Esophagus mucosa (tissue), 1 donor: Measurements from ENCODE around the gene DENND5A. TPM values are rescaled to one million over a fixed set of nuclear protein-coding genes. Genes with fewer than 3 reads are reported as not detected.

ENCODE experiments used
- ATAC-seq: fragments of 200-7000 bp; cut with Tn5 transposase; one replicate; pipeline ENCODE4 v1.9.1; 2020
- total RNA-seq: library from RNA; stranded (reverse); gene quantifications from one replicate; pipeline ENCODE4 v1.2.4, GENCODE V29; 2023
- donor health status: DM: yes; HTN: yes; CAD: no.

Gene DENND5A
- total RNA-seq, 1 donor from 2014 or later: 13.2 TPM

- no peak for ATAC-seq
Measured at GRCh38 chr11:9095421-9095820, 169.7 kb downstream of the DENND5A start.

GRCh38 chr11:9094420-9094819 is 170.7 kb downstream of the DENND5A start:
- ATAC-seq: no peak

- ATAC-seq: no peak
Measured at GRCh38 chr11:9092853-9093778, 172.0 kb downstream of the DENND5A start.

- no peak for ATAC-seq
Measured at GRCh38 chr11:9092072-9092471, 173.1 kb downstream of the DENND5A start.

- ATAC-seq: peak; percentile 43
Measured at GRCh38 chr11:9091044-9091922, 173.9 kb downstream of the DENND5A start, which contains the start of gene SCUBE2. Gene SCUBE2, minus strand, starts transcription at chr11:9091599. Its CDS starts 71 bp downstream, at chr11:9091528.

- no peak for ATAC-seq
Measured at GRCh38 chr11:9090488-9091043, 174.6 kb downstream of the DENND5A start.

- peak; percentile 61 for ATAC-seq
Measured at GRCh38 chr11:9089636-9090035, 175.5 kb downstream of the DENND5A start.

- ATAC-seq: no peak
Measured at GRCh38 chr11:9089061-9089460, 176.1 kb downstream of the DENND5A start.

Other genes with a start within 250 kb of the DENND5A start
- 3.0 TPM for gene SCUBE2, start 173.8 kb downstream of the DENND5A start, total RNA-seq
- gene TMEM41B, start 49.2 kb upstream of the DENND5A start, total RNA-seq: 26.3 TPM
- 72.1 TPM for gene IPO7, start 119.3 kb upstream of the DENND5A start, total RNA-seq
- gene ZNF143, start 195.7 kb upstream of the DENND5A start, total RNA-seq: 12.6 TPM